ENCODE measurements around the gene CSNK1G1. TPM values are rescaled to one million over a fixed set of nuclear protein-coding genes. Genes with fewer than 3 reads are reported as not detected.

Gene CSNK1G1
- total and polyA plus RNA-seq, 2 of the 8 experiments (the other 6 are each of a cell fraction or from before 2014, with no cell fraction given), result 6.0 to 12.9 TPM

GRCh38 chr15:64122444-64122843 lies 233.5 kb downstream of the CSNK1G1 start:
- Histone ChIP-seq H3K36me3 (ENCODE audit: control insufficient read depth in 2 of 4, insufficient read depth in 4 of 4, low read length in 3 of 4) (peaks cover 6 to 38% (median 16%) of the 10 kb centered on the region in 4 experiments; a peak in 7 of 8 replicates), H2AFZ (ENCODE audit: low read length) (no peak overlapping the region)
- CTCF ChIA-PET (ENCODE audit: partially characterized antibody), result interaction anchor here (0.6 to 2.3 kb wide), 5 partner anchors 9 to 31 kb away, joined by 3 to 9 read pairs (median 5); no protein-coding TSS in a partner anchor

More at GRCh38 chr15:64122444-64122843, 233.5 kb downstream of the CSNK1G1 start:
- POLR2A ChIA-PET (ENCODE audit: partially characterized antibody), result interaction anchor here (0.9 kb wide), 1 partner anchor 31 kb away, joined by 3 read pairs; no protein-coding TSS in a partner anchor
- H3K9ac ChIP-seq (replicated peaks in 1 of 4; ENCODE audit: extremely low read depth in 1 of 4, low read depth in 3 of 4, low read length in 3 of 4), result no peak overlapping the region
- H3K9me3 ChIP-seq (ENCODE audit: insufficient read depth in 2 of 2, low read depth in 1 of 2, low read length in 1 of 2), result no peaks in the 10 kb centered on the region
- H4K8ac ChIP-seq (ENCODE audit: extremely low read depth, insufficient read depth, low read length), result no peak overlapping the region
- no peaks in the 10 kb centered on the region for H3K79me2 ChIP-seq (ENCODE audit: control insufficient read depth in 1 of 2, insufficient read depth in 2 of 2, low read length in 2 of 2)
- no peak overlapping the region for H3K23ac ChIP-seq (ENCODE audit: insufficient read length)
- no peak overlapping the region for H3K4me2 ChIP-seq (ENCODE audit: insufficient read depth in 1 of 2, low read depth in 2 of 2, low read length in 2 of 2)
- FAIRE-seq (no peak), DNase-seq (ENCODE audit: low read depth in 1 of 2, low spot score in 2 of 2) (no peak)
- H3K18ac ChIP-seq (ENCODE audit: extremely low read depth, low read length), result no peak overlapping the region
- 92% methylated on average over 1 of the region's 1 CpG; no CpG with 5 or more reads in 1 of the 2 experiments for whole genome bisulfite sequencing, 2 experiments (ENCODE audit: extremely low coverage in 1 of 2, insufficient coverage in 1 of 2, insufficient read length in 1 of 2, insufficient replicate concordance in 2 of 2, low coverage in 1 of 2, low lambda C conversion rate in 2 of 2, missing lambda C conversion rate in 1 of 2)
- H3K14ac ChIP-seq (ENCODE audit: insufficient read length), result no peak overlapping the region
- no peak overlapping the region for H4K91ac ChIP-seq (replicated peaks; ENCODE audit: insufficient read length, low read length)
- no peak overlapping the region for H2AK5ac ChIP-seq (ENCODE audit: low read depth, low read length)
- no peak for TF ChIP-seq POLR2AphosphoS5 (IDR thresholded peaks at IDR 0.05; ENCODE audit: low read depth, low read length)
- no peak for TF ChIP-seq PHF8 (conservative IDR thresholded peaks at IDR 0.05; ENCODE audit: low read depth, low read length)
- TF ChIP-seq, protein P1, sequence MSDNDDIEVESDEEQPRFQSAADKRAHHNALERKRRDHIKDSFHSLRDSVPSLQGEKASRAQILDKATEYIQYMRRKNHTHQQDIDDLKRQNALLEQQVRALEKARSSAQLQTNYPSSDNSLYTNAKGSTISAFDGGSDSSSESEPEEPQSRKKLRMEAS (IDR thresholded peaks at IDR 0.05), result no peak
- no peak for TF ChIP-seq KDM5A (IDR thresholded peaks at IDR 0.05; ENCODE audit: low read length)
- TF ChIP-seq FOSL1 (IDR thresholded peaks at IDR 0.05; ENCODE audit: insufficient read depth, low read depth, low read length), result no peak
- TF ChIP-seq JUN (IDR thresholded peaks at IDR 0.05; ENCODE audit: low read depth, low read length), result no peak
- no peak for TF ChIP-seq ZNF274 (IDR thresholded peaks at IDR 0.05; ENCODE audit: borderline replicate concordance, extremely low read depth, low read length)
- no peak for TF ChIP-seq SIRT6 (IDR thresholded peaks at IDR 0.05; ENCODE audit: low read length)
- no peak for TF ChIP-seq CHD1 (IDR thresholded peaks at IDR 0.05; ENCODE audit: low read depth, low read length)
- no peak overlapping the region for H4K5ac ChIP-seq (ENCODE audit: insufficient read length, low read depth, low read length)
- H3K56ac ChIP-seq (replicated peaks; ENCODE audit: insufficient read length, low read depth, low read length), result no peak overlapping the region
- no peak overlapping the region for H2BK12ac ChIP-seq (ENCODE audit: low read depth, low read length)
- H3K79me1 ChIP-seq (ENCODE audit: low read depth, low read length), result no peaks in the 10 kb centered on the region; the same call in 1 of the 2 replicates
- H3K4me3 ChIP-seq (ENCODE audit: extremely low read depth in 1 of 4, insufficient read depth in 2 of 4, low read depth in 3 of 4, low read length in 4 of 4), result no peak overlapping the region
- no peaks in the 10 kb centered on the region for H3K27me3 ChIP-seq (replicated peaks in 1 of 4; ENCODE audit: control insufficient read depth in 3 of 4, extremely low read depth in 1 of 4, insufficient read depth in 3 of 4, low read length in 3 of 4)
- H2BK15ac ChIP-seq (ENCODE audit: low read length), result no peak overlapping the region
- no peaks in the 10 kb centered on the region for H4K20me1 ChIP-seq (replicated peaks in 1 of 2; ENCODE audit: control insufficient read depth in 1 of 2, insufficient read depth in 2 of 2, low read length in 2 of 2)
- no peak overlapping the region for H3K4ac ChIP-seq (replicated peaks; ENCODE audit: insufficient read length, low read depth, low read length)
- H3K23me2 ChIP-seq (ENCODE audit: low read depth, low read length), result no peaks in the 10 kb centered on the region
- no peak overlapping the region for H3K27ac ChIP-seq (ENCODE audit: low read depth, low read length)
- H2BK20ac ChIP-seq (ENCODE audit: low read length), result no peak overlapping the region
- no peak overlapping the region for H2BK120ac ChIP-seq (replicated peaks; ENCODE audit: low read depth, low read length)
- H2BK5ac ChIP-seq (ENCODE audit: low read depth, low read length), result no peak overlapping the region
- H3K4me1 ChIP-seq (replicated peaks in 1 of 4; ENCODE audit: control insufficient read depth in 3 of 4, insufficient read depth in 4 of 4, low read length in 3 of 4), result no peaks in the 10 kb centered on the region
